Measurements from ENCODE around the gene CCDC61.

Gene CCDC61

DNA sequence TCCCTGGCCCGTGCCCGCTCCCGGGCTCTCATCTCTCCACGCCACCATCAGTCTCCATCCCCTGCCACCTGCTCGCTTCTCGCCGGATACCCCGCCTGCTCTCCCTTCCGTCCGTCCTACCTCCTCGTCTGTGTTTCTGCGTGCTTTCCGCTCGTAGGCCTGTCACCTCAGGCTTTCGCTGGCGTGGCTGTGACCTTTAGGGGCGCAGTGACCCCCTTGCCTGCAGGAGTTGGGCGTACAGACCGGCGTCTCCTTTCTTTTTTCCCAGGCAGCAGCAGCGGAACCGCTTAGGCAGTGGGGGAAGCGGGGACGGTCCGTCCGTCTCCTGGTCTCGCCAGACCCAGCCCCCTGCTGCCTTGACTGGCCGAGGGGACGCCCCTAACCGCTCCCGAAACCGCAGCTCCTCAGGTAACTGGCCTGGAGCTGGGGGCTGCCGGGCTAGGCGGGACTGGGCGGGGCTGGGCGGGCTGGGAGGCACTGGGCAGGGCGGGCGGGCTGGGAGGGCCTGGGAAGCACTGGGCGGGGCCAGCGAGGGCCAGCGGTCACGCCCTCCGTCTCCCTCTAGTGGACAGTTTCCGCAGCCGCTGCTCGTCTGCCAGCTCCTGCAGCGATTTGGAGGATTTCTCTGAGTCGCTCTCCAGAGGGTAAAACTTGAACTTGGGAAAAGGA, 21.3 kb downstream of the CCDC61 start:
- peak; percentile 74 for DNase-seq

DNA sequence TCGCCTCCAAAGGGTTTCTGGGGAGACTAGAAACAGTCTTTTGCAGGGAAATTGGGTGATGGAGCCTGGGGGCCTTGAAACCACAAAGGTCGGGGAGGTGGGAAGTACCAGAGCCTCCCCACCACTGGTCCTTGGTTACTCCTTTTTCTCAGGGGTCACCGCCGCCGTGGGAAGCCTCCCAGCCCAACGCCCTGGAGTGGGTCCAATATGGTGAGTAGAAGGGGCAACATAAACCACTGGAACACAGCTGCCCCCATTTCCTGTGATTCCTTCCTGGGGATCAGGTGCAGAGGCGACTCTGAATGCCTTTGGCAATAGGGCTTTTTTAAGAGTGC, 21.8 kb downstream of the CCDC61 start:
- DNase-seq = no peak

DNA sequence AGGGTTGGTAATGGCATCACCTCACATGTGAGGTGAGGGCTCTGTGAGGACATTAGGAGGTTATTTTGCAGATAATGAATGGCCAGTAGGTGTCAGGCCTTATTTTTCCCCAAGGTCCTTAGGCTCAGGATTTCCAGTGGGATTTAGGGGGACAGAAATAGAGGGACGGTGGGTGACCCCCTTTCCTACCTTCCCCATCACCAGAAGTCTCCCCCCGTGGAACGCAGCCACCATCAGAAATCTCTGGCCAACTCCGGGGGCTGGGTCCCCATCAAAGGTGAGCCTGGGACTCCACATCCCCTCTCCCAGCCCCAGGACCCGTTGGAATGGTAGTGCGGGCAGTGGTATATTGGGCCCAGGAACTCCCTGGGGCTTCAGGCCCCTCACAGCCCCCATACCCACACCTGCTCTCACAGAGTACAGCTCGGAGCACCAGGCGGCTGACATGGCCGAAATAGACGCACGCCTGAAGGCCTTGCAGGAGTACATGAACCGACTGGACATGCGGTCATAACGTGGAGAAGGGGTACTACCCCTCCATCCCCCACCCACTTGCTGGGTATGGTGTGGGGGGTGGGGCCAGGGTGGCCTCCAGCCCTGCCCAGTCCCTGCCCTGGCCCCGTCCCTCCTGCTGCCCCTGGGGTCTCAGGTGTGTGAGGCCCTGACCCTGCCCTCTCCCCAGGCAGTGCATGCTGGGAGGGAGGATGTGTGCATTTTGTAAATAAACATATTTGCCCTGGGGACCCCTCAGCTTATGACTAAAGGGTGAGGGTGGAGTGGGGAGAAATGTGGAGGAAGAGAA, 22.8 kb downstream of the CCDC61 start:
- DNase-seq = no peak

DNA sequence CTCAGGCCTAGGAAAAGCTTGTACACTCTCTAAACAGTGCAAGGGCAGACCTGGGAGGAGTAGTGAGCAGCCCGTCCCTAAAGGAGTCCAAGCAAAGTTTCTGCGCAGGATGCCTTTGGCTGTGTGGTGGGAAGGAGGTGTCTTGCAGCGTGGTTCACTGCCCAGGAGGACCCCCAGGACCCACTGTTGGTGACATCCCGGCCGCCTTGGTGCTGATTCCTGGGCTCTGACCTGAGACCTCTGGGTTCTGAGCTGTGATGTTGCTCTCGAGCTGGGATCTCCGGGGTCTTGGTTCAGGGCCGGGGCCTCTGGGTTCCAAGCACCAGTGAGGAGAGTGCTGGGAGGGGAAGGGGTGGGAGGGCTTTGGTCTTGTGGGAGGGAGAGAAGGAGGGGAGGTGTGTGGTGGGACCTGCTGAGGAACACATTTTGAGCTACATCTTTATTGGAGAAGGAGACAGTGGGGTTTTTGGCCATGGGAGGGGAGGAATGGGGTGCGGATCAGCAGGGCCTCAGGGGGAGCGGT, 23.5 kb downstream of the CCDC61 start:
- DNase-seq = no peak

DNA sequence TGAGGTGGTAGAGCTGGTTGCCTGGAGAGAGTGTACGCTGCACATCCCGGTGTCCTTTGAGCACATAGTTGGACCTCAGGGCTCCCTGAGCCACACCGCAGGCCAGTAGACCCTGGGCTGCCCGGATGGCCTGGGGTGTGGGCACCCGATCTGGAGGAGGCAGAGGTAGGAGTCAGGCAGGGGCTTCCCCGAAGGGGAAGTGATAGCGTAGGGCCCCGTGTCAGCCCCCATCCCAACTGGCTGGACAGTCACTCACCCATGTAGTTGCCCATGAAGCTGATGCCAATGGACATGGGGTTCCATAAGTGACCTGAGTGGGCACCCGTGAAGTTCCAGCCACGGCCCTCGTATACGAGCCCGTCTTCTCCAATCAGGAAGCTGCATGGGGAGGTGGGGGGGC, 24.0 kb downstream of the CCDC61 start:
- no peak for DNase-seq

DNA sequence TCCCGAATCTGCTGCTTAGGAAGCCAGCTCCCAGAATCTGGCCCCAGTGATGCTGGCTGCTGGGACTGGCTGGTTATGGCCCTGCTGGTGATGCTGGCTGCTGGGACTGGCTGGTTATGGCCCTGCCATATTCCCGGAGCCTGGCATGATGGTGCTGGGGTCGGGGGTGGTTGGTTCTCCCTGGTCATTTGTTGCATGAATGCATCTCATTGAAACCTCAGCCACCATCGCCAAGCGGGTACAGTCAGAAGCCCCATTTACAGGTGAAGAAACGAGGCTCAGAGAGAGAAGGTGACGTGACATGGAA, 25.5 kb downstream of the CCDC61 start:
- DNase-seq = no peak

DNA sequence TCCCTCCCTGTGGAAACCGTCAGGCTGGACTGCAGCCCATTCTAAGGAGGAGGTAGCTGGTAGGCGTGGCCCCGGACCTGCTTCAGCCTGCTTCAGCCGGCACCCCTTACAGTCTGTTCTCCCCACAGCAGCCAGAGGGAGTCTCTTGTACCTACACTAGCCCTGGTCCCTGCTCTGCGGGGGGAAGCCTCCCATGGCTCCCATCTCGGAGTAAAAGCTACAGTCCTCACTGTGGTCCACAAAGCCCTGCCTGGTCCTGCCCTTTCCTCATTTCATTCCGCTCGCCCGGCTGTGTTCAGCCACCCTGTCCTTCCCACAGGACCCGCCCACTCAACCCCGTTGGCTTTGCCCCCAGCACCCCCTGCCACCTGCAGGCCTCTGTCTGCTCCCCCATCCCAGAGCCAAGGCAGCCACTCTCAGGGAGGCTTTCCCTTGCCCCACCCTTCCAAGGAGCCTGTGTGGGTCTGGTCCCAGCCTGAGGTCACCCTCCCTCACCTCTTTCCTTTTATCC, 26.3 kb downstream of the CCDC61 start:
- DNase-seq = no peak

DNA sequence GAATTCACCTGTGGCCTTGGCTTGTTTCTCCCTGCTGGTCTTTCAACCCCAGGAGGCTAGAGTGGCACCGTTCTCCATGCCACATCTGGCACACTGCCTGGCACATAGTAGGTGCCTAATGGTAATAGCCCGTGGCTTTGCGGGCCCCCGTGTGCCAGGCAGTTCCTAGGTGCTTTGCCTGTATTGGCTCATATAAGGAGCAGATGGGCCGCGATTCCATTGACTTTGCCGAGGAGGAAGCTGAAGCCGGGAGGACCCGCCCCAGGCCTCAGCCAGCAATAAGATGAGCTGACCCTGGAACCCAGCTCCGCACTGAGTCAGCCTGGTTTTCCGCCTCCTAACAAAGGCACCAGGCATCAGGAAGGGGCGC, 26.8 kb downstream of the CCDC61 start:
- DNase-seq = no peak

DNA sequence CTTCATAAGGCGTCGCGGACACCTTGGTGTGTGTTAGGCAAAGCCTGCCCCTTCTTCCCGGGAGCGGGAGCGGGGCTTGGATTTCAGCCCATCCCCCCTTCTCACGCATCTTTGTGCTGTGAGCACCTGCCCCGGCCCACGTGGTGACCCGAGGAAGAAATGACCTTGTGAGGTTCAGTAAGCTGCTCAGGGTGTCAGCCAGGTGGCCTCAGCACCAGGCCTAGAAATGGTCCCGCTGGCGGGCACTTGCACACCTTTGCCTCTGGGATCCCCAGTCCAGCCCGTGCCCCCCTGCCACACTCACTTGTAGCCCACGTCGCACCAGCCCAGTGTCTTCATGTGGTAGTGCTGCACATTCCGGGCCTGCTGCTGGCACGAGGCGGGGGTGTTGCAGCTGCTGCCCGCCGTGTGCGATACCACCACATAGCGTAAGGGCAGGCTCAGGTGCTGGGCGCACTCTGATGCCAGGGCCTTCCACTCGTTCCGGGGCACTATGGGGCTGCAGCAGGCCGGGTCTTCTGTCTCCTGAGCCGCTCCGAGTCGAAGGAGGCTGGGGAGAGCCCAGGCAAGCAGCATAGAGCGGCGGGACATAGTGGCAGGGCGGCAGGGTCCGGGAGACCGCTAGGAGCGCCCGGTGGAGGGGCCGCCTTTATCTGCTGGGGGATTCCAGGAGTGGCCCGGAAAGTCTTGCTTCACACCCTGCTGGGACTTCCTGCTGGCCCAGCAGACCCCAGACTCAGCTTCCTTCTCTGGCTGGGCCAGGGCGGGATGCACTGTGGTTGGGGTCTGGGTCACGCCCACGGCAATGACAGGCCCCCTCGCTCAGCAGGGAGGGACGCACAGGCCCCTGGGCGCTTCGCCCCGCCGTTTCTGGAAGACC, 27.4 kb downstream of the CCDC61 start, which contains the start of gene PGLYRP1:
PGLYRP1 (minus strand) TSS at position 623 of the 880 bp plus-strand sequence; CDS start at position 591, 32 bp downstream.
- DNase-seq = no peak

DNA sequence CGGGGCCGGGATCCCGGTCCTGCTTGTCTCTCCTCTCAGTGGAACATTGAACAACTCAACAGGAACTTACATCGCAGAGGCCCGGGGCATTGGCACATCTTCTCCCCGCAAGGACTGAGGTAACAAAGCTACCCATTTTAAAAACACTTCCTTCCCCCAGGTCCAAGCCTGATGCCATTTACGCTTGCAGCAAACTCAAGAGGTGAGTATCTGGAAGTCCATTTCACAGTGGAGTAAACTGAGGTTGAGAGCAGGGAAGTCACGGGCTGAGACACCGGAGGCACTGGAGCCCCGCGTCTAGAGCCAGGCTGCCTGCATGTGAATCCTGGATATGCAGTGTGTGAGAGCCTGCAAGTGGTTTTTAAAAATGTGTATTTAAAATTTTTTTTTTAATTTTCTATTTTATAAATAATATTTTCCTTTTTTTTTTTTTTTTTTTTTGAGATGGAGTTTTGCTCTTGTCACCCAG, 28.1 kb downstream of the CCDC61 start:
- DNase-seq = no peak

DNA sequence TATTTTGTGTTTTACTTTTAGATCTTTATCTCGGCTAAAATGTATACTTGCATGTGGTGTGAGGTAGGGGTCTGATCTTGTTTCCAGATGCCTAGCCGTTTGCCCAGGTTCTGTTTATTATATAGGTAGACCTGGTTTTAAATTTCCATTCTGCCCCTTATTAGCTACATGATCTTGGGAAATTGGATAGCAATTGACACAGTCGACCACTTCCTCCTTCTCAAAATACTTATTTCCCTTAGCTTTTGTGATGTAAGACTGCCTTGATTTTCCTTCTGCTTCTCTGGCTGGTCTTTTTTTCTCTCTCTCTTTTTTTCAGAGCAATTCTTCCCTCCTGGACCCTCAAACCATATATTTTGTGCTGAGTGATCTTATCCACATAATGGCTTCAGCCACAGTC, 30.6 kb downstream of the CCDC61 start:
- DNase-seq = no peak

DNA sequence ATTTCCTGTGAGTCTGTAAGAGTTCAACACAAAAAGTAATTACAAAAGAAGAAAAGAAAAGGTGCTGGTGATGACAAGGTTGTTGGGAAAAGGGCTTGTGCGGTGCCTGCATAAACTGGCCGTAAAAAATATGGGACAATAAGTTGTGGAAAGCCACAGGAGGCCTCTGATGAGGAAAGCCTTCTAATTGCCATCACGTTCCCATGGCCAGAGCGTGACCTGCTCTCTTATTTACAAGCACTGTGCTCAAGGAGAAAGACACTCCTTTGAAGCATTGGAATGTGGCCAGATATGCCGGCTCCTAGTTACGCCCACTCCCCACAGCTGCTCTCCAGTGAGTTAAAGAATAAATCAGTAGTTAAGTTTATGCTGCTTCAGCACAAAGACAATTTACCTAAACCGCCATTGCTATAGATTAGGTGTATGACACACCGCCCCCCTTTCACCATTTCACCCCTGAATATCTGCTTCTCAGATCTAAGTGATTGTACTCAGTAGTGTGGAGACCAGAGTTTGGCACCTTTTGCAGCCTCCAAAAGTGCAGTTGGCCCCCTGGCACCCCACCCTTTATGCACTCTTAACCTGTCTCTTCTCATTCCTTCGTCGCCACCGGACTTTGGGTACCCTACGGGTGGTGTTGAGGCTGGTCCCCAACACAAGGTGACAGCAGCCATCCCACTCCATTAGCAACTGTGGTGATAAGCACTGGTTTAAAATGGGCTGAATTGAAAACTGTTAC, 35.7 kb downstream of the CCDC61 start:
- no peak for DNase-seq

DNA sequence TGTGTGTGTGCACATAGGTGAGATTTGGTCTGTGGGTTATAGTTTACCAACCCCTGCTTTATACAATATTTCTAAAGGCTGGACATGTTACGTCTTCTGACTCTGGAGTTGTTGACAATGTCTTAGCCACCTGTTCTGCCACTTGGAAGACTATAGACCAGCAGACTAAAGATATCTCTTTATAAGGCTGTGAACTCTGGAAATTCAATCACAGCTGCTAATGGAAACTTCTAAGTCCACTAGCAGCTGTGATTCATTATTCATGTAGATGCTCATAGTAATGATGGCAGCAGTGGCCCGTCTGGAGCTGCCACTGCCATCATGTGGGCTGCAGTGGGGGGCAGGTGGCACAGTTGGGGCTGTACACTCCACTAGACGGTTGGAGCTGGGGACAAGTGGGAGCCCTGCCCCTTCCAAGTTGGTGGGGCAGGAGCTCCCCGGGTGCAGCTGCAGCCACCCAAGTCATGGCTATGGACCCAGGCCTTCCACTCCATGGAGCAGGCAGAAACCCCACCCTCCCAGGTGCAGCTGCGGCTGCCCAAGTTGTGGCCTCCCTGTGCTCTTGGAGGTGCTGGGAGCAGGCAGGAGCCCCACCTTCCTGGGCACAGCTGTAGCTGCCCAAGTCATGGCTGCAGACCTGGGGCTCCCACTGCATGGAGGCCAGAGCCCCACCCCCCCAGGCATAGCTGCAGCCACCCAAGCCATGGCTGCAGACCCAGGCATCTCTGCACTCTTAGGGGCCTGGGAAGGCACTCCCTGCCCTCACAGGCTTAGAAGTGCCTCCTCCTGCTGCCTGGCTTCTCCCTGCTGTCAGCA, 36.7 kb downstream of the CCDC61 start:
- DNase-seq = no peak

DNA sequence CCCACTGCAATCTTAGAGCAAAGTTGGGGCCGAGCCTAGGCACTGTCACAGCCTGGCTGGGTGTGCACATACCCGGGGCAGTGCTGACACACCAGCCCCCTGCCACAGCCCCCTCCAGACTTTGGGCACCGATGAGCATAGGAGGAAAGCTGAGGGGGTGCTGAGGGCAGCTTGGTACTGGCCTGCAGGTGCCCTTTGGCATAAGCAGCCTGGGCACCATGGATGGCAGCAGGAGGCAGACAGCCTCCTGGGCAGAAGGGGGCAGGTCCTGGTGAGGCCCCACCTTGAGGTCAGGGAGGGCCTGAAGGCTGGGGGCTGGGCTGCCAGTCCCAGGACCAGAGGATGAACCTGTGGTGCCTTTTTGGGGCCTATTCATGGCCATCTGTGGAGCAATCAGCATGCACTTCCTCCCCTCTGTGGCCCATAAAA, 37.3 kb downstream of the CCDC61 start:
- no peak for DNase-seq

DNA sequence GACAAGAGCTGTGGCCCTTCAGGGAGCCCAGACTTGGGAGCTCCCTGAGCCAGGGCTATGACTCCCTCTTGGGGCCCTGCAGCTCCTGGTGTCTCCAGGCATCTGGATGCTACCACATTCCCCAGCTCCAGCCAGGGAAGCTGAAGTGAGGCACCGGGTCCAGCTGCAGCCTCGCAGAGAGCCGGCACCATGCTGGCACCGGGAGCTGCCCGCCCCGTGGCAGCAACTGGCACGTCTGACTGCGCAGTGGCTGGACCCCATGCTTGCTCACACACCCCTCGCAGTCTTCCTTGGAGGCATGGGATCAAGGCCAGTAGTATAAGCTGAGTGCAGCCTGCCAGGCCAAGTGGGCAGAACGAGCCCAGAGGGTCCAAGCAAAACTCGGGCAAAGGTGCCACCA, 38.1 kb downstream of the CCDC61 start:
- no peak for DNase-seq

DNA sequence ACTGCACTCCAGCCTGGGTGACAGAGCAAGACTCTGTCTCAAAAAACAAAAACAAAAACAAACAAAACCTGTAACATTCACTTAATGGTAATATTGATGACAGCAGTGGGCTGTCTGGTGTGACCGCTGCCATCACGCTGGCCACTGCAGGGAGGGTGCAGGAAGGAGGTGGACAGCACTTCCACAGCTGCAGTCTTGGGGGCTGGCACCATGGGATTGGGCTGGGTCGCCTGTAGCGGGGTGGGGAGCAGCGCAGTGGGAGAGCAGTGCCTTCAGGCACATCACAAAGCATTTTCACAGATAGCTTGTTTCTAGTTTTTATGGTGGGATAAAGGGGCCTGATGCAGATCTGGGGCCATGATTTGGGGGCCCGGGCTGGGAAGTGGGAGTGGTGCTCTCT, 40.3 kb downstream of the CCDC61 start:
- DNase-seq = no peak

DNA sequence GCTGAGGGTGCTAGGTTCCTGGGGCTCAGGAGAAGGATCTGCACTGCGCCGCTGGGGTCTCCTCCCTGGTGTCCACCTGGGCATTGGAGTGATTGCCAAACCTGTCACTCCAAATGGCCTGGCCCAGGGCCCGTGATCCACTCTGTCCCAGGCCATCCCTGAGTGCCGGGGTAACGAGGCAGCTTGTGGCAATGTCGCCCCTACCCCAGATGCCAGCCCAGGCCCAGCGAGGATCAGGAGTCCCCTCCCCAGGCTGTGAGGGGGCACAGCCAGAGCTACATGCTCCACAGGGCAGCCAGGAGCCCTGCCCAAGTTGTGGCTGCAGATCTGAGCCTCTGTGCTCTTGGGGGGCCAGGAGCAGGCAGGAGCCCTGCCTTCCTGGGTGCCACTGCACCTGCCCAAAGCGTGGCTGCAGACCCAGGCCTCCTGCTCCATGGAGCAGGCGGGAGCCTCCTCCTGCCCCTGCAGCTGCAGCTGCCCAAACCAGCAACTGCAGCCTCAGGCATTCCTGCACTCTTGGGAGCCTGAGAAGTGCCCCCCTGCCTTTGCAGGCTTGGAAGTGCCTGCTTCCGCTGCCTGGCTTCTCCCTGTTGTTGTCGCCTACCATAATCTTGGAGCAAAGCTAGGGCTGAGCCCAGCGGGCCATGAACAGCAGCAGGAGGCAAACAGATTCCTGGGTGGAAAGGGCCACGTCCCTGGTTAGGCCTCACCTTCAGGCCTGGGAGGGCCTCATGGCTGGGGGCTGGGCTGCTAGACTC, 40.9 kb downstream of the CCDC61 start:
- no peak for DNase-seq

DNA sequence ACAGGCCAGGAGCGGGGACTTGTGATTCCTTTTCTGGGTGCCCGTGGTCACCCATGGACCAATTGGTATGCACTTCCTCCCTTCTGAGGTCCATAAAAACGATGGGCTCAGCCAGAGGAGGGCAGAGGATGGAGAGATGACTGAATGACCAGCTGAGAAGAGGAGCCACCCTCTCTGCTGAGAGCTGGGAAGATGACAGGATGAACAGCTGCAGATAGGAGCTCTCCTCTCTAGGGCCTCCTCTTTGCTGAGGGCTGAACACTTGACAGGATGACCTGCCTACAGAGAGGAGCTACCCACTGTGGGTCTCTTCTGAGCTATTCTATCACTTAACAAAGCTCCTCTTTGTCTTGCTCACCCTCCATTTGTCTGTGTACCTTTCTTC, 41.5 kb downstream of the CCDC61 start:
- no peak for DNase-seq

DNA sequence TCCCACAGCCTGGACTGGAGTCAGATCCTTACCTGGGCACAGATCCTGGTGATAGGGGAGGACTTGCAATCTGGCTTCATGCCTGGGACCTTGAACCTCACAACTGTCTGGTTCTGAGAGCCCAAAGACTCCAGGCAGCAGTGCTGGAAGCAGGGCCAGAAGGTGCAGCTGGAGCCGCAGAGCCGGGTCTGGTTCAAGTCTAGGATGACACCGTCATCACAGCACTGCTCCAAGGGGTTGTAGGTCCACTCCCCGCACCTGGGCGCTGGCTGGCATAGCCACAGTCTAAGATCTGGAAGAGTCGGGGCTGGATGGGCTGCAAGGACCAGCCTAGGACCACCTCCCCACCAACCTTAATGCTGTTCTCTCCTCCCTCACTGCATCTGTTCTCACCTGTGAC, 44.9 kb downstream of the CCDC61 start:
- no peak for DNase-seq

DNA sequence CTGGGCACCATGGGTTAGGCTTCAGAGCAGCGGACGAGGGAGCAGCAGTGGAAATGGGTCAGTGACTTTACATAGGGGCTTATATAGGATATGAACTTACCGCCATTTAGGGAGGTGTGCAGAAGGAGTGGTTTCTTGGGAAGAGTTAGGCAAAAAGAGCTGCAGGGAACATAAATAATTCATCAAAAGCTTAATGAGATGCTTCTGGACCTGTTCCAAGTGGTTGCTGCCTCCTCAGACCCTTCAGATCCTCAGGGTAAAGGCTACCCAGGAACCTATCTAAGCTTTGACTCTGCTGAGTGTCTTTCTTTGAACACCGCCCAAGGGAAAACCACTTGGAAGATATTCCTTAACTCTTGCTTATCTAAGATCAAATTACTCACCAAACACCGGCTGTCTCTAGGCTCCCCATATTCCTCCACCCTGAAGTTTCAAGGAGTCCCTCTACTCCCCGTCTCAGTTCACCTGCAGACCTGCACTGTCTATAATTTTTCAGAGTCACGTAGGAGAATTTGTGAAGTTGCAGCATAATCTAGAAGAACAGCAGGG, 45.8 kb downstream of the CCDC61 start, which contains the start of gene IGFL4:
IGFL4 (minus strand) TSS at position 51 of the 549 bp plus-strand sequence; CDS start at position 11, 40 bp downstream.
- no peak for DNase-seq
